ENCODE measurements around the gene CPTP.

DNA sequence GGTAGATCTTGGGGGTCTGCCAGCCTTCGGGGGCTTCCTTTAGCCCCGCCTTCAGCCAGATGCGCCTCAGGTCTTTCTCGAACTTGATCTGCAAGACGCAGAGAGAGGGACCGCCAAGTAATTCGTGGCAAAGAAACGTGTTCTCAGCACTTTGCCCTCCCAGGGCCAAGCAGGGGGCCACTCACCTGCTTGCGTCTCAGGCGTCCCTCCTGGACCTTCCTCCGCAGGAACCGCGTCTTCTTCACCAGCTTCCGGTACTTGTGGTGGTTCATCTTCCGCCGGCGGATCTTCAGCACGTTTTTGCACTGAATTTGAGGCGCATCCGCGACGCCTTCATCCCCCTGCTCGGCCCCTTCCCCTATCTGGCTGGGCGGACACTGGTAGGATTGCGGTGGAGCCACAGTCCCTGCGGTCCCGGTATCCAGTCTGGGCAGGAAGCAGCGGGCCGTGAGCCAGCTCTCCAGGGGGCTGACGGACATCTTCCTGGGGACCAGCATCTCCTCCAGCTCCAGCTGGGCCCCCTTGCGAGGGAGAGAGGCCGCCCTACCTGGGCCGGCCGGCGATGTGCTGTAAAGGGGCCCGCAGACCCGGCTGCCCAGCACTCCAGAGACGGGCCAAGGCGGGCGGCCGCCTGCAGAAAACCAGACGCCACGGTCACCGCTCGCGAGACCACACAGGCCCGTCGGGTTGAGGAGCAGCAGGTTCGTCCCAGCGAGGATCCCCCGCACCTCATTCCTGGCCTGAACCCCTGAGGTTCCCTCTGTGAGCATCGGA is 49.4 kb downstream of the CPTP start:
- TF ChIP-seq POLR2A (IDR thresholded peaks at IDR 0.05; ENCODE audit: low read length) (no peak), GATA1 (IDR thresholded peaks at IDR 0.05; ENCODE audit: low read depth, low read length) (no peak)

Measured in erythroblast (primary cell).